Heart left ventricle (tissue), 16 donors: Measurements from ENCODE around the gene ATP9A. TPM values are rescaled to one million over a fixed set of nuclear protein-coding genes. Genes with fewer than 3 reads are reported as not detected.

Source experiments
- ATAC-seq, 4 donors: fragments of 200-7000 bp; cut with Tn5 transposase; one replicate each; pipeline ENCODE4 v1.9.1; 2020 to 2022; ENCODE audit warnings: moderate library complexity in 4 of 4, mild to moderate bottlenecking in 3 of 4, moderate number of reproducible peaks in 1 of 4
- DNase-seq, 5 donors: peaks; one replicate each; pipeline ENCODE4 v3.0.0-alpha.2; 2020
- H3K27ac ChIP-seq, 12 donors: fragments of 200-600 bp; sonication (generic) in 4 of 12; one replicate each; pipeline versions ENCODE4 v1.5.0 to v1.8.0; 2016 to 2022; ENCODE audit warnings: mild to moderate bottlenecking in 2 of 12
- H3K27me3 ChIP-seq, 9 donors: fragments of 200-600 bp; sonication (generic) in 2 of 9; one replicate each; pipeline versions ENCODE4 v1.5.1 to v1.8.0; 2016 to 2022; ENCODE audit warnings: mild to moderate bottlenecking in 3 of 9
- H3K36me3 ChIP-seq, 9 donors: fragments of 200-600 bp; sonication (generic) in 2 of 9; one replicate each; pipeline versions ENCODE4 v1.5.0 to v1.8.0; 2018 to 2022; ENCODE audit warnings: mild to moderate bottlenecking in 2 of 9
- H3K4me1 ChIP-seq, 12 donors: fragments of 200-600 bp; sonication (generic) in 4 of 12; one replicate each; pipeline versions ENCODE4 v1.5.0 to v1.8.0; 2016 to 2022; ENCODE audit warnings: mild to moderate bottlenecking in 3 of 12
- H3K4me3 ChIP-seq, 12 donors: fragments of 200-600 bp; sonication (generic) in 4 of 12; one replicate each; pipeline versions ENCODE4 v1.5.0 to v1.8.0; 2017 to 2022; ENCODE audit warnings: mild to moderate bottlenecking in 9 of 12, moderate library complexity in 4 of 12
- H3K9me3 ChIP-seq, 12 donors: fragments of 200-600 bp; sonication (generic) in 4 of 12; one replicate each; pipeline versions ENCODE4 v1.5.0 to v1.8.0; 2016 to 2022; ENCODE audit warnings: mild to moderate bottlenecking in 1 of 12
- CTCF ChIP-seq, 12 donors: fragments of 200-600 bp; sonication (generic) in 4 of 12; IDR thresholded peaks; one replicate each; pipeline versions ENCODE4 v1.5.0 to v1.8.0; 2018 to 2022; ENCODE audit warnings: antibody characterized with exemption in 12 of 12, mild to moderate bottlenecking in 5 of 12
- POLR2A ChIP-seq, 2 donors: fragments of 450-650 bp; IDR thresholded peaks; one replicate each; pipeline ENCODE4 v1.6.1; 2017; ENCODE audit warnings: antibody characterized with exemption in 2 of 2, mild to moderate bottlenecking in 2 of 2, moderate library complexity in 2 of 2
- WGBS, 4 donors: extraction: QIAGEN DNeasy Blood & Tissue Kit in 2 of 4; methylation state at CpG; one replicate each; pipeline versions ENCODE4 v1.1.5 to v1.1.7; 2013 to 2018; 5-methylcytosine and 5-hydroxymethylcytosine counted together
- intact Hi-C, 10 donors: fragments of 100-400 bp; cut with DNase I; formaldehyde crosslinking; loops; one replicate each; pipeline versions ENCODE4 v1.11.1 to v1.14.2; 2022
- polyA plus RNA-seq, 2 donors: library from polyadenylated mRNA; stranded (reverse); fragments of 200-250 nt; gene quantifications; one replicate each; pipeline ENCODE4 v1.2.3, GENCODE V29; 2013
- total RNA-seq, 9 donors: library from RNA; depleted of rRNA in 2 of 9; stranded (reverse); fragments of >200 nt in 2 of 9; fragmentation: NEBNext Ultra II Directional in 3 of 9; extraction: Animal tissue kit (Norgen Biotek cat#: 25700) in 3 of 9; gene quantifications; one replicate each; pipeline versions ENCODE4 v1.1.0 to v1.2.4, GENCODE V29; 2016 to 2023
- donor health status: ischemic (EF 13 %, LVEDD 7.1; RV severe dilation, severe dysfunction).
- donor health status: healthy with polysubstance abuse.
- donor health status: DM: no; HTN: yes; CAD: no.
- donor health status: DM: no; HTN: no; CAD: no.
- donor health status: ischemic (EF 25% LVEDD 6.9; RV normal size, moderate dysfunction).
- donor health status: ischemic (EF 25% LVEDD 5.7; RV mildly dilated, moderate dysfunction).
- donor health status: healthy.
- donor health status: DM: yes; HTN: yes; CAD: no.
- donor health status: ischemic (EF 35%, LVEDD 5.7; RV mildly dilated, moderate dysfunction).
- donor health status: nonischemic (EF 11% LVEDD 7.7; RV severe dilation, severe dysfunction).
- donor health status: DM: yes; HTN: yes; CAD: no.
- donor health status: PGD.
- donor health status: ischemic (EF 29% LVEDD 5.4; RV normal size, mild dysfunction).
- donor health status: nonischemic (EF 23%, LVEDD 6.1; RV moderate dilation, normal function).

Gene ATP9A
- total and polyA plus RNA-seq, 11 donors = 4.4 to 36.4 (median 27.6) TPM

GRCh38 chr20:51797357-51798025 lies 29.3 kb upstream of the ATP9A start:
- WGBS, 4 donors = 33 to 40% (median 35%) methylated on average over 3 of the region's 3 CpGs
- Histone ChIP-seq H3K4me1 (peaks cover 0 to 24% (median 14%) of the 10 kb centered on the region in 12 donors), H3K27me3 (peaks cover 22 to 86% (median 36%) of the 10 kb centered on the region in 9 donors), H3K27ac (no peak overlapping the region), H3K9me3 (no peaks in the 10 kb centered on the region), H3K36me3 (no peaks in the 10 kb centered on the region), H3K4me3 (no peak overlapping the region)
- ATAC-seq = no peak
- no peak for DNase-seq
- TF ChIP-seq CTCF (IDR thresholded peaks at IDR 0.05) = no peak
- no peak for TF ChIP-seq POLR2A (IDR thresholded peaks at IDR 0.05)
- intact Hi-C loops = loop anchor here in 1 of 10 donors (5.0 kb wide), 1 partner anchor 285 kb away; no protein-coding TSS in a partner anchor

GRCh38 chr20:51796340-51796739 lies 28.1 kb upstream of the ATP9A start:
- Histone ChIP-seq H3K4me1 (peaks cover 0 to 19% (median 13%) of the 10 kb centered on the region in 12 donors), H3K27ac (no peak overlapping the region), H3K4me3 (no peak overlapping the region), H3K27me3 (peaks cover 22 to 77% (median 29%) of the 10 kb centered on the region in 9 donors), H3K36me3 (no peaks in the 10 kb centered on the region), H3K9me3 (no peaks in the 10 kb centered on the region)
- DNase-seq (no peak), ATAC-seq (no peak)
- 90 to 94% (median 93%) methylated on average over 3 of the region's 3 CpGs for WGBS, 4 donors
- TF ChIP-seq CTCF (IDR thresholded peaks at IDR 0.05) = no peak
- no peak for TF ChIP-seq POLR2A (IDR thresholded peaks at IDR 0.05)
- intact Hi-C loops = loop anchor here in 1 of 10 donors (5.0 kb wide), 1 partner anchor 286 kb away; no protein-coding TSS in a partner anchor

GRCh38 chr20:51792960-51793359 lies 24.8 kb upstream of the ATP9A start:
- intact Hi-C loops = no loop called here
- Histone ChIP-seq H3K4me3 (no peak overlapping the region), H3K4me1 (no peaks in the 10 kb centered on the region), H3K27me3 (peaks cover 0 to 43% (median 0%) of the 10 kb centered on the region in 9 donors), H3K27ac (no peak overlapping the region), H3K9me3 (no peaks in the 10 kb centered on the region), H3K36me3 (no peaks in the 10 kb centered on the region)
- TF ChIP-seq CTCF (IDR thresholded peaks at IDR 0.05) (no peak), POLR2A (IDR thresholded peaks at IDR 0.05) (no peak)
- ATAC-seq (no peak), DNase-seq (no peak)
- WGBS, 4 donors = 68 to 72% (median 70%) methylated on average over 7 of the region's 7 CpGs

- Histone ChIP-seq H3K9me3 (no peaks in the 10 kb centered on the region), H3K4me3 (no peak overlapping the region), H3K4me1 (no peaks in the 10 kb centered on the region), H3K36me3 (no peaks in the 10 kb centered on the region), H3K27me3 (peaks cover 0 to 32% (median 0%) of the 10 kb centered on the region in 9 donors), H3K27ac (no peak overlapping the region)
- TF ChIP-seq POLR2A (IDR thresholded peaks at IDR 0.05) (no peak), CTCF (IDR thresholded peaks at IDR 0.05) (no peak)
- WGBS, 4 donors = 91 to 98% (median 94%) methylated on average over 5 to 13 of the region's 13 CpGs
- intact Hi-C loops = no loop called here
- no peak for ATAC-seq
- DNase-seq = no peak
These were observed 23.4 kb upstream of the ATP9A start for GRCh38 chr20:51791626-51792025.
